ENCODE data around the gene OR8B12.

Gene OR8B12, protein sequence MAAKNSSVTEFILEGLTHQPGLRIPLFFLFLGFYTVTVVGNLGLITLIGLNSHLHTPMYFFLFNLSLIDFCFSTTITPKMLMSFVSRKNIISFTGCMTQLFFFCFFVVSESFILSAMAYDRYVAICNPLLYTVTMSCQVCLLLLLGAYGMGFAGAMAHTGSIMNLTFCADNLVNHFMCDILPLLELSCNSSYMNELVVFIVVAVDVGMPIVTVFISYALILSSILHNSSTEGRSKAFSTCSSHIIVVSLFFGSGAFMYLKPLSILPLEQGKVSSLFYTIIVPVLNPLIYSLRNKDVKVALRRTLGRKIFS

GRCh38 chr11:124543554-124543953 is at the start of gene OR8B12:
Gene OR8B12, minus strand, starts transcription at chr11:124543654. Its CDS starts 0 bp downstream, at chr11:124543654.
- no peak for DNase-seq

DNA sequence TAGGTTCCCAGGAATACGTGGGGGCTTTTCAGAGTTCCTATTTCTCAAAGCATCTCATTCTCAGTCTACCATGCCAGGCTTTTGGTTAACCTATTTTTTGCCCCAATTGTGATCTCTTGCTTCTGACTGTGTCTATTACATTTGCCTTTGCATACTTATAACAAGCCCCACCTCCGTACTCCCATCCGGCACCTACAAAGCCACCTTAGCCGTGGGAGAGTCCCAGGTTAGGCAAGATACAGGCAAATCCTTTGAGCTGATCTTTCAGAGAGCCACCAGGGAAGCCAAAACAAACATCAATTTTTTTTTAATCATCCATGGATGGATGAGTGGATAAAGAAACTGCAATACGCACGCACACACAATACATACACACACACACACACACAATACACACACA is 49.2 kb upstream of the OR8B12 start:
- DNase-seq, result no peak

- no peak for DNase-seq
These were observed 48.0 kb upstream of the OR8B12 start for GRCh38 chr11:124591430-124591829.

DNA sequence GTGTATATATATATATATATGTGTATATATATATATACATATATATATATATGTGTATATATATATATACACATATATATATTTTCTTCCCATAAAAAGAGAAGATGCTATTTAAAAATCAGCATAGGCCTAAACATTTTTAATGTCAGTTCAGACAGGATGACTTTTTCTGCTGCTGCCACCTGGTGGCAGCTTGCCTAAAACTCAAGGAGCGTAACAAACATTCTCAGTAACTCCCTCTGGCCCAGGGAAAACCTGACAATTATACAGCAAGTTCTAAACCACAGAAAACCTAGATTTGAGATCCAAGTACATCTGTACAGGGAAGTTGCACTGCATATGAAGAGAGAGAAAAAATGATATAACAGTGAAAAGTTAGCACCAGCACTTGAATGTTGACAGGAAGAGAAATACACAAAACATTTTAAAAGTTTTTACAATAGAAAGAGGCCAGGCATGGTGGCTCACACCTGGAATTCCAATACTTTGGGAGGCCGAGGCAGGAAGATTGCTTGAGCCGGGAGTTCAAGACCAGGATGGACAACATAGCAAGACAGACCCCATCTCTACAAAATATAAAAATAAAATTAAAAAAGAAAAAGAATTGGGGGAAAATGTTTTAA is 42.9 kb upstream of the OR8B12 start:
- DNase-seq, result peak; percentile 78

DNA sequence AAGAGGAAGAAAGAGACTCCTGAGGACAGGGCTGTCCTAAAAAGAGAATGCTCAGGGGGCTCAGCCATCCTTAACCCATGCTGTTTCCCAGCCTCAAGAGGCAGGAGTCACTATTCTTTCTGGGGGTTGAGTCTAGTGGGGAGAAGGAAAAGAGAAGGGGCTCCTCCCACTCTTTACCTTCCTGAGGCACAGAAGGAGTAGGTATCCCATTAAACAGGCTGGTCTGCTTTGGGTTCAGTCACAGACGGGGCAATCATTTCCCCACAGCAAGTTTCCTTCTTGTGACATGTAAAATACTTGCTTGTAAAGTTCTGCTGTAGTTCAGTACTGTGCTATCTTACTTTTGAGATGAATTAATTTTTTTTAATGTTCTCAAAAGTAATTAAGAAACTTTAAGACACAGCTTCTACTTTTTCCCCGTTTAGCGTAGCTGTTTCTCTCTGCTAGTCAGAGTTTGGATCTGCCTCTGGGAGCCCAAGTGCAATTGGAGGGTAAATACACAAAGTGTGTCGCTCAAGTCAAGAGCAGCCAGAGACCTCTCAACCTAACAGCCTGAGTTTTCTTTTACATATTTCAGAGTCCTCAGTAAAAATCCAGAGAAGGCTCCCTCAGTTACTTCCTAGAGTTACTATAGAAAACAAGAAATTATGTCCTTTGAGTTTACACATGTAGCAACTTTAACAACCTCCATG is 41.4 kb upstream of the OR8B12 start:
- no peak for DNase-seq

GRCh38 chr11:124583781-124584180 is 40.3 kb upstream of the OR8B12 start:
- DNase-seq, result no peak

DNA sequence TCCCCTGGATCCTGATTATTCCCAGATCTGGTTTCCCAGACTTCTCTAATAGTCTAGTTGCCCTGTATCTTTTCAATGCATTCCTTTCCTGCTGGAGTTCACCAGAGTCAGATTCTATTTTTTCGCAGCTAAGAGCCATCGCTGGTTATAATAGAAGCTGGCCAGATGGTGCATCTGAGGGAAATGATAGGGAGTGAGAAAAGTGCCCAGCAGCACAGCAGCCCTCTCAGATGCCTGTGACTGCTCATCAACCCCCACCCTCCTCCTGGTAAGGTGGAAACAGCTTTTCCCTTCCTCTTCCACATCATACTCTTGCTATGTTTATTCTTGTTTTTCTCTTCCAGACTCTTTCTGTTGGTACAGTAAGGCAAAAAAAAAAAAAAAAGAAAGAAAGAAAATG is 39.1 kb upstream of the OR8B12 start:
- DNase-seq, result no peak

GRCh38 chr11:124581817-124582216 is 38.4 kb upstream of the OR8B12 start:
- DNase-seq, result peak; percentile 5

DNA sequence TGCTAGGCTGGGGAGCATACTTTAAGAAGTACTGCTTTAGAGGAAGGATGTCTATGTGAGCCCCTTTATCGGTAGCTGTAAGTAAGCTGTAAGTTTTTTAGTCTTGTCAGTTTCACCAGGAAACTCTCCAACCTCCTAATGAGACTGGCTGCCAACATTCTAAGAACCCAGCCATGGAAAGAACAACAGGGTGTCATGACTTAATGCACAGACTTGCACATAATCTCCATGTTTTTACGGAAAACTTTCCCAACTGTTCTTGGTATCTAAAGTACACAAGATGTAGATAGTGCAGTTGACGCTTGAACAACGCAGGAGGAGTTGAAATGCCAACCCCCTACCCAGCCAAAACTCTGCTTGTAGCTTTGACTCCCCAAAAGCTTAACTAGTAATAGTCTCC is 35.3 kb upstream of the OR8B12 start:
- DNase-seq, result no peak

DNA sequence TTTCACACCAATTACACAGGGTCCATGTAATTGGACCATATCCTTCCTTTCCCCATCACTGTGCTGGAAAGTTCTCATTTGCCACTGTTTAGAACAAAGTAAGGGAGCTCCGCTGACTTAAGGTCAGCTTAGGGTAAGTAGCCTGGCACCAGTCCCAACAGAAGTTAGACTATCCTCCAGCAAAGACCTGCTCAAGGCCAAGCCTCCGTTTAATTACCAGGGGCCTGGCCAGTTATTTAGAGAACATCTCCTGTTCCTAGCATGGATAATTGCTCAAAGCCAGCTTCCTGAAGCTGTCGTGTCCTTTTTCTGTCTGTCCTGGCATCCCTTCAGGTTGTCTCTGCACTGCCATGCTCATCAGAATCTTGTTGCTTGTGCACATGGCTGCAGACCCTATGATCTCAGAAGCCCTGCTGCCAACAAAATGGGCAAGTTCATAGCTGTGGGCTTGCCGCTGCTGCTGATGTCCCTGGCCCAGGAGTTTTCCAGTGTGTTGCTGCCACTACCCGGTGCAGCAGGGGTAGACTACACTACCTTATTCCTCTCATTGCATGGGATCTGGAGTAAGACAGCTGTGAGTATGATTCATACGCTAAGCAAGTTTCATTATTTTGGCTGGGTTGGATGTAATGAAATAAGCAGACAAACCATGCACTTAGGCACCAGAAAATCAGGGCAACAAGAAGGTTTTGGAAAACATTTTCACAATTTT is 34.4 kb upstream of the OR8B12 start:
- no peak for DNase-seq

DNA sequence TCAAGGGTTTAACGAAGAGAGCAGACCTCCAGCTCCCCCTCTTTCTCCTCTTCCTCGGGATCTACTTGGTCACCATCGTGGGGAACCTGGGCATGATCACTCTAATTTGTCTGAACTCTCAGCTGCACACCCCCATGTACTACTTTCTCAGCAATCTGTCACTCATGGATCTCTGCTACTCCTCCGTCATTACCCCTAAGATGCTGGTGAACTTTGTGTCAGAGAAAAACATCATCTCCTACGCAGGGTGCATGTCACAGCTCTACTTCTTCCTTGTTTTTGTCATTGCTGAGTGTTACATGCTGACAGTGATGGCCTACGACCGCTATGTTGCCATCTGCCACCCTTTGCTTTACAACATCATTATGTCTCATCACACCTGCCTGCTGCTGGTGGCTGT is 26.7 kb upstream of the OR8B12 start:
- no peak for DNase-seq

DNA sequence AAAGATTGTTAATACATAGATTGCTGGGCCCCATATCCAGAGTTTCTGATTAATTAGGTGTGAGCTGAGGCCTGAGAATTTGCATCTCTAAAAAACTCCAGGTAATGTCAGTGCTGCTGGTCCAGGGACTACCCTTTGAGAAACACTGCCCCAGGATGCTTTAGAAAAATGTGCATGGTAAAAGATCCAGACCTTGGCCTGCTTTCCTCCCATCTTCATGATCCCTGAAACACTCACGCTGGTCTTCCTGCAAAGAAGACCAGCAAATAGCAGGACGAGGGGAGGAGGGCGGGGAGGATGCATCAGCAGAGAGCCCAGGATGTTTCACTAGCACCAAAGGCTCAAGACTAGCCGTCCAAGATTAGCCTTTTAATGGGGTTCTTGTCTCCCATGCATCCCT is 26.2 kb upstream of the OR8B12 start, which contains the start of gene OR8A1:
Gene OR8A1 (plus strand): TSS at position 301 of the 400 bp plus-strand sequence. CDS start 123 bp downstream, outside the sequence.
- DNase-seq, result no peak

GRCh38 chr11:124556828-124557227 is 13.4 kb upstream of the OR8B12 start:
- no peak for DNase-seq

GRCh38 chr11:124551987-124552386 is 8.5 kb upstream of the OR8B12 start:
- DNase-seq, result no peak

DNA sequence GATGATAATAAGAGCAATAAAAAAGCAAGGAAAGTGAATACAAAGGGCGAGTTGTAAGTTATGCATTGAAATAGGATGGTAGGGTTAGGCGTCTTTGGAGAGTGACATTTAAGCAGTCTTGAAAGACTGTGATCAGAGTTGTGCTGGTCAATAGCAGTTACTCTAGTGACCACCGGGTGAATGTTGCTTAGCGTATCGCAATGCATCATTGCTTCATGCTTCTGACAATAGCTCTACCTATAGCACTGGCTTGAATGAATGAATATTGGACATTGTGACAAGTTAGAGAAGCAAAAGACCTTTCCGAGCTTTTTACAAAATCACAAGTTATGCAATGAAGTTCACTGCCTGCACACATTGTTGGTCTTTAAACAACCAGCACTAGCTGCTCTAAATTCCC is 7.7 kb upstream of the OR8B12 start:
- DNase-seq, result no peak

DNA sequence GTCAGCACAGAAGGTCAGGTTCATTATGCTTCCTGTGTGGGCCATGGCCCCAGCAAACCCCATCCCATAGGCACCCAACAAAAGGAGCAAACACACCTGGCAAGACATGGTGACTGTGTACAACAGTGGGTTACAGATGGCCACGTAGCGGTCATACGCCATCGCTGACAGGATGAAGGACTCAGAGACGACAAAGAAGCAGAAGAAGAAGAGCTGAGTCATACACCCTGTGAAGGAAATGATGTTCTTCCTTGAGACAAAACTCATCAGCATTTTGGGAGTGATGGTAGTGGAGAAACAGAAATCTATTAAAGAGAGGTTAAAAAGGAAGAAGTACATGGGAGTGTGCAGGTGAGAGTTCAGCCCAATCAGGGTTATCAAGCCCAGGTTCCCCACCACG is 309 bp downstream of the OR8B12 start:
- no peak for DNase-seq

DNA sequence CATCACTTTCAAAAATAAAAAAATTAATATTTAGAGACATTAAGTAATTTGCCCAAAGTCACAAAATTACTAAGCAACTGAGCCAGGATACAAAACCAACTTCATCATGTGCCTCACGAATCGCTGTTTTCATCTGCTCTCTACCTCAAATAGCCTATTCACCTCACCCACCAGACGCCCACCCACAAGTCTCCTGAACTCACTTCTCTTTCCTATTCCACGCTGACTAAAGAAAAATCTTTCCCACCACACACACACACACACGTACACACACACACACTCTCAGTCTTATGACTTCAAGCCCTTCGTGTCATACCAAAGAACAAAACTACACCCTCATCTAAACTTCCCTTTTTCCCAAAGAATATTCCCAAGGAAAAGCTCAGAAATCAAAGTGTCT is 2.2 kb downstream of the OR8B12 start:
- DNase-seq, result no peak

GRCh38 chr11:124538019-124538418 is 5.4 kb downstream of the OR8B12 start:
- no peak for DNase-seq

DNA sequence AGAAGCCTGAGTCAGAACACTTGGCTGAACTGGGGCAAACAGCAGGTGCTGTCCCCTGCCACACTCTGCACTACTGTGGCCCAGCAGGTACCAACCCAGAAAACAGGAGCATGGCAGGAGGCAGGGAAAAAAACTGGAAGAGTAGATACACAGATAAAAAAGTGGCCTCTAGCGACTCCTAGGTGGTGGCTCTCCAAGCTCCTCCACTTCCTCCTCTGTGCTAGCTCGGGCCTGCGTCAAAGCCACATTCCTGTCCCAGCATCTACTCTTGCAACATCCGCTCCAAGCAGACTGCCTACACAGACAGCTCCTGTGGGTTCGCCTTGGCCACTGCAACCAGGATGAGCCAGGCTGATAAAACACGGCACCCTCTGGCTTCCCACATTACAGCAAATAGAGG is 6.9 kb downstream of the OR8B12 start:
- peak; percentile 80 for DNase-seq

- DNase-seq, result no peak
These were observed 7.8 kb downstream of the OR8B12 start for GRCh38 chr11:124535552-124536232.

GRCh38 chr11:124534051-124534450 is 9.4 kb downstream of the OR8B12 start:
- DNase-seq, result no peak

GRCh38 chr11:124533626-124534025 is 9.8 kb downstream of the OR8B12 start:
- no peak for DNase-seq

GRCh38 chr11:124520550-124520854 is 23.0 kb downstream of the OR8B12 start:
- no peak for DNase-seq

Measured in hematopoietic multipotent progenitor cell treated with erythropoietin and hydrocortisone succinate and interleukin-3 and kit ligand, for 4 days (in vitro differentiated cells).